Measurements from ENCODE around the gene HBQ1. TPM values are rescaled to one million over a fixed set of nuclear protein-coding genes. Genes with fewer than 3 reads are reported as not detected.
"Not testable (repeated sequence)": the region's sequence is repeated elsewhere in the genome, so short reads cannot be mapped to it uniquely, and the experiment has no call there.

Gene HBQ1
- total RNA-seq, 4 donors from 2014 or later: 1.2 TPM; not detected in 3

DNA sequence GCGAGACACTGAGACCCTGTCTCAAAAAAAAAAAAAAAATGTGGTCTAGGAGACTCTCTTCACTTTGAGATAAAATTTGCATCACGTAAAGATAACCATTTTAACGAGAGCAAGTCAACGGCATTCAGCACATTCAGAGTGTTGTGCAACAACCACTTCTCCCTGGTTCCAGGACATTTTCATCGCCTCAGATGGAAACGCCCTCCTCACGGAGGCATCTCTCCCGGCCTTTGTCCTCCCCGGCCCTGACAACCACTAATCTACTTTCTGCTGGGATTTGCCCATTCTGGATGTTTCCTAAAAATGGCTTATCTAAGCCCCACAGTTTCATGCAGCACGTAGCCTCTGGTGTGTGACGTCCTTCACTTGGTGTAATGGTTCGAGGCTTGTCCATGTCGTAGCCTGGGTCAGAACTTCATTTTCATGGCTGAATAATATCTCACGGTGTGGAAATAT is 35.4 kb upstream of the HBQ1 start:
- Histone ChIP-seq H3K27me3 (peaks cover 0 to 48% (median 3%) of the 10 kb centered on the region in 4 donors), H3K4me1 (no peaks in the 10 kb centered on the region), H3K9me3 (no peaks in the 10 kb centered on the region), H3K4me3 (no peak overlapping the region), H3K27ac (replicated peaks in 1 of 4) (no peak overlapping the region), H3K36me3 (no peaks in the 10 kb centered on the region)
- intact Hi-C loops (cut with DNase I): no loop called here
- 86% methylated on average over 14 of the region's 14 CpGs for WGBS
- TF ChIP-seq EP300 (IDR thresholded peaks at IDR 0.05): no peak
- DNase-seq (ENCODE audit: extremely low spot score): no peak

DNA sequence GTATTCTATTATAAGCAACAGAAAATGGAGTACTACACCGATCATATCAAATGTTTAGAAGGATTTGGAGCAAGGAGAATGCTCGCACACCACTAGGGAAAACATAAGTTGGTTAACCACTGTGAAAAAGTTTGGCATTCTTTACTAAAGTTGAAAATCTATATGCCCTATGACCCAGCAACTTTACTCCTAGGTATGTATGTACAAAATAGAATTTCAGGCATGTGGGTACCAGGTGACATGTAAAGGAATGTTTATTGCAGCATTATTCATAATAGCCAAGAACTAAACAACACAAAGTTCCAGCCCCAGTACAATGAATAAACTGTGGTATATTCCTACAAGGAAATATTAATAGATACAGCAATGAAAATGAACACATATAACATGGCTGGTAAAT is 33.6 kb upstream of the HBQ1 start:
- Histone ChIP-seq H3K4me3 (no peak overlapping the region), H3K4me1 (no peaks in the 10 kb centered on the region), H3K27me3 (peaks cover 3 to 58% (median 3%) of the 10 kb centered on the region in 4 donors), H3K9me3 (no peaks in the 10 kb centered on the region), H3K36me3 (no peaks in the 10 kb centered on the region), H3K27ac (replicated peaks in 1 of 4) (no peak overlapping the region)
- DNase-seq (ENCODE audit: extremely low spot score): no peak
- WGBS: 83% methylated on average over 2 of the region's 2 CpGs
- intact Hi-C loops (cut with DNase I): no loop called here
- TF ChIP-seq EP300 (IDR thresholded peaks at IDR 0.05): no peak
- TF ChIP-seq, protein P1, sequence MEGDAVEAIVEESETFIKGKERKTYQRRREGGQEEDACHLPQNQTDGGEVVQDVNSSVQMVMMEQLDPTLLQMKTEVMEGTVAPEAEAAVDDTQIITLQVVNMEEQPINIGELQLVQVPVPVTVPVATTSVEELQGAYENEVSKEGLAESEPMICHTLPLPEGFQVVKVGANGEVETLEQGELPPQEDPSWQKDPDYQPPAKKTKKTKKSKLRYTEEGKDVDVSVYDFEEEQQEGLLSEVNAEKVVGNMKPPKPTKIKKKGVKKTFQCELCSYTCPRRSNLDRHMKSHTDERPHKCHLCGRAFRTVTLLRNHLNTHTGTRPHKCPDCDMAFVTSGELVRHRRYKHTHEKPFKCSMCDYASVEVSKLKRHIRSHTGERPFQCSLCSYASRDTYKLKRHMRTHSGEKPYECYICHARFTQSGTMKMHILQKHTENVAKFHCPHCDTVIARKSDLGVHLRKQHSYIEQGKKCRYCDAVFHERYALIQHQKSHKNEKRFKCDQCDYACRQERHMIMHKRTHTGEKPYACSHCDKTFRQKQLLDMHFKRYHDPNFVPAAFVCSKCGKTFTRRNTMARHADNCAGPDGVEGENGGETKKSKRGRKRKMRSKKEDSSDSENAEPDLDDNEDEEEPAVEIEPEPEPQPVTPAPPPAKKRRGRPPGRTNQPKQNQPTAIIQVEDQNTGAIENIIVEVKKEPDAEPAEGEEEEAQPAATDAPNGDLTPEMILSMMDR (IDR thresholded peaks at IDR 0.05): no peak
- TF ChIP-seq POLR2A (IDR thresholded peaks at IDR 0.05; ENCODE audit: low read depth): no peak
- no peak for TF ChIP-seq POLR2AphosphoS5 (IDR thresholded peaks at IDR 0.05)

DNA sequence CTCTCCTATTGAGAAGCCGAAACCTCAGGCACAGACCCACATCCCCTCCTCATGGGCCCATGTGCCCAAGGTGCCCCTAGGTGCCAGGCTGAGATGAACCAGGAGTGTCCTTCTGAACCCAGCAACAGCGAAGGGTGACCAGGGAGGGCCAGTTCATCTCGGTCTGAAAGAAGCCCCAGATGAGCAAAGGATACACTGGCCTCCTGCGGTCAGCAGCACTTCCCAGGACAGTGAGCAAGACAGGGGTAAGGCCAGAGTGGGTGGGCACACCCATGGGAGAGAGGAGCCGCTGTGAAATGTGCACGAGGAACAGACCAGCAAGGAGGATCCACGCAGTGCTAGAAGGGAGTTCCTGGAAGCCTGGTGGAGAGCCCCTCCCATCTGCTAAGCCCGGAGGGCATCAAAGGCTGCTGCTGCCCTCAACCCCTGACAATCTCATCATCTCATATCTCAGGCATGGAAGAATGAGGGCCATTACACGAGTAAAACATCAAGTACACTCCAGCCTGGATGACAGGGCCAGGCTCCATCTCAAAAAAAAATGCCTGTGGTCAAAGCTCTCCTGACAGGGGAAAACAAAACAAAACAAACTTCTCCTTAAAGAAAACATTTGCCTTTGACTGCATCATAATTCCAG is 31.1 kb upstream of the HBQ1 start:
- peaks cover 0 to under 1% (median under 1%) of the 10 kb centered on the region in 4 donors for H3K4me1 ChIP-seq
- no peak overlapping the region for H3K27ac ChIP-seq (replicated peaks in 1 of 4)
- intact Hi-C loops (cut with DNase I): no loop called here
- H3K4me3 ChIP-seq: no peak overlapping the region
- H3K27me3 ChIP-seq: peaks cover 3 to 50% (median 3%) of the 10 kb centered on the region in 4 donors
- H3K9me3 ChIP-seq: no peaks in the 10 kb centered on the region
- DNase-seq (ENCODE audit: extremely low spot score): no peak
- WGBS: 59% methylated on average over 4 of the region's 9 CpGs
- TF ChIP-seq POLR2A (IDR thresholded peaks at IDR 0.05; ENCODE audit: low read depth): no peak
- no peak for TF ChIP-seq POLR2AphosphoS5 (IDR thresholded peaks at IDR 0.05)
- TF ChIP-seq, protein P1 (IDR thresholded peaks at IDR 0.05): no peak
- TF ChIP-seq EP300 (IDR thresholded peaks at IDR 0.05): no peak
- no peaks in the 10 kb centered on the region for H3K36me3 ChIP-seq

DNA sequence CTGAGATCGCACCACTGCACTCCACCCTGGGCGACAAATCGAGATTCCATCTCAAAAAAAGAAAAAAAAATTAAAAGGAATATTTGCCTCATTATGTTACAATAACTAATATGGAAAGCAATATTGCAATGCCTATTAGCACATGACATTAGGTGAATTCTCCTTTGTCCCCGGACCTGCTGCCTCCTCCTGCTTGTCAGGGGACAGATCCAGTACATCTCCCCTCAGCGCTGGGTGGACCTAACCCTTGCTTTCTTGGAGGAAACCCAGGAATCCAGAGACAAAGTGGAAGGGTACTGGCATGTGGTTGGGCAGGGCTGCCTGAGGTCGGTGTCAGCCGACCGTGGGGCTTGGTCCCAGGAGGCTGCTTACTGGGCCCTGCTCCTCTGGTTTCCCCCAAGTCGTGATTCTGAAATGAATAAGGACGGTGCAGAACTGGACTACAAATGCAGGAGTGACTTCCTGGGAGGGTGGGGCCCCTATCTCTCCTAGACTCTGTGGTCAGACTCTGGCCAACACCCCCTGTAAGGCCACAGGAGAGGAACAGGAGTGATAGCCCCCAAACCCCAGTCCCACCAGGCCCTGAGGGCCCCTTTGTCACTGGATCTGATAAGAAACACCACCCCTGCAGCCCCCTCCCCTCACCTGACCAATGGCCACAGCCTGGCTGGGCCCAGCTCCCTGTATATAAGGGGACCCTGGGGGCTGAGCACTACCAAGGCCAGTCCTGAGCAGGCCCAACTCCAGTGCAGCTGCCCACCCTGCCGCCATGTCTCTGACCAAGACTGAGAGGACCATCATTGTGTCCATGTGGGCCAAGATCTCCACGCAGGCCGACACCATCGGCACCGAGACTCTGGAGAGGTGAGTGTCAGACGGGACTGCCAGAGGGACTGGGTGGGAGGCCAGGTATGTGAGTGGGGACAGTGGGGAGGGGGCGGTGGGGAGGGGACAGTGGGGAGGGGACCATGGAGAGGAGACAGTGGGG is 27.8 kb upstream of the HBQ1 start, which contains the start of gene HBZ:
Gene HBZ (plus strand): TSS at position 504 of the 988 bp plus-strand sequence. CDS start 266 bp downstream, at position 770.
- TF ChIP-seq POLR2AphosphoS5 (IDR thresholded peaks at IDR 0.05) (no peak), EP300 (IDR thresholded peaks at IDR 0.05) (no peak), POLR2A (IDR thresholded peaks at IDR 0.05; ENCODE audit: low read depth) (no peak)
- TF ChIP-seq, protein P1 (IDR thresholded peaks at IDR 0.05): no peak
- Histone ChIP-seq H3K36me3 (no peaks in the 10 kb centered on the region), H3K9me3 (no peaks in the 10 kb centered on the region), H3K4me1 (peaks cover 8 to 11% (median 10%) of the 10 kb centered on the region in 4 donors), H3K27me3 (peaks cover 3 to 63% (median 28%) of the 10 kb centered on the region in 4 donors), H3K4me3 (no peak within 1 kb of the TSS), H3K27ac (replicated peaks in 1 of 4) (no peak within 1 kb of the TSS)
- intact Hi-C loops (cut with DNase I): no loop called here
- 64% methylated on average over 10 of the region's 17 CpGs for WGBS
- no peak for DNase-seq (ENCODE audit: extremely low spot score)

DNA sequence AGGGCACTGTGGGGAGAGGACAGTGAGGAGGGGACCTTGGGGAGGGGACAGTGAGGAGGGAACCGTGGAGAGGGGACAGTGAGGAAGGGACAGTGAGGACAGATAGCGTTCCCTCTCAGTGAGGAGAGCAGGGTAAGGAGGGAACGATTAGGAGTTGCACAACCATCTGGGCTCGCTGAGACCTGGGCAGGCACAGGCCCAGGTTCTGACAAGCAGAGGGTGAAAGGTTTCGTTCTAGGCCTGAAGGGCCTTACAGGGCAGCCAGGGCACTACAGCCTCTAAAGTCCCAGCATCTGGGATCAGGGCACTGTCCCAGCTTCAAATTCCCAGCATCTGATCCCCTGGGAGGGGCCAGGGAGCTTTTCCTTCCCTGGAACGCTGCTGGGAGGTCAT is 27.1 kb upstream of the HBQ1 start:
- intact Hi-C loops (cut with DNase I); DNase-seq (ENCODE audit: extremely low spot score); H3K27ac ChIP-seq (replicated peaks in 1 of 4); H3K4me3 ChIP-seq; H3K36me3 ChIP-seq; H3K9me3 ChIP-seq: not testable (repeated sequence)
- WGBS: 85% methylated on average over 4 of the region's 6 CpGs
- H3K27me3 ChIP-seq: peaks cover 3 to 64% (median 28%) of the 10 kb centered on the region in 4 donors
- peaks cover 8 to 11% (median 10%) of the 10 kb centered on the region in 4 donors for H3K4me1 ChIP-seq

DNA sequence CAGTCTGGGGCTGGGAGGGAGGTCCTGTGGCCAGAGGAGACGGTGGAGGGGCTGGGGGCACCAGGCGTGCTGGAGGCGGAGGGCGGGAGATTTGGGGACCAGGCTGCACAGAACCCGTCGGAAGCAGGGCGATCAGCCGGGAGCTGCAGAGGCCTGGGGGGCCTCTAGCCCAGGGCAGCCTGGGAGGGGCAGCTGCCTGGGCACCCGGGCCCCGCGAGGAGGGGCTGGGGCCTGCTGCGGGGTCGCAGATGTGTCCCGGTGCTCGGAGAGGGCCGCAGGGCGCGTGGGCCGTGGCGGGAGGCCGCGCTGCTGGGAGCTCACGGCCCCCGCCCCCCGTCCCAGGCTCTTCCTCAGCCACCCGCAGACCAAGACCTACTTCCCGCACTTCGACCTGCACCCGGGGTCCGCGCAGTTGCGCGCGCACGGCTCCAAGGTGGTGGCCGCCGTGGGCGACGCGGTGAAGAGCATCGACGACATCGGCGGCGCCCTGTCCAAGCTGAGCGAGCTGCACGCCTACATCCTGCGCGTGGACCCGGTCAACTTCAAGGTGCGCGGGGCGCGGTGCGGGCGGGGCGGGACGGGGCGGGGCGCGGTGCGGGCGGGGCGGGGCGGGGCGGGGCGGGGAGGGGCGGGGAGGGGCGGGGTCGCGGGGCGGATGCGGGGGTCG is 26.6 kb upstream of the HBQ1 start:
- H3K27ac ChIP-seq (replicated peaks in 1 of 4); H3K36me3 ChIP-seq; H3K4me3 ChIP-seq; H3K9me3 ChIP-seq; intact Hi-C loops (cut with DNase I); DNase-seq (ENCODE audit: extremely low spot score): not testable (repeated sequence)
- no CpG with 5 or more reads among the region's 74 CpGs for WGBS
- Histone ChIP-seq H3K27me3 (peaks cover 3 to 63% (median 28%) of the 10 kb centered on the region in 4 donors), H3K4me1 (peaks cover 8 to 11% (median 10%) of the 10 kb centered on the region in 4 donors)

Data from esophagus muscularis mucosa (tissue), 4 donors.